ENCODE data around the gene PCDHGC5. TPM values are rescaled to one million over a fixed set of nuclear protein-coding genes. Genes with fewer than 3 reads are reported as not detected.

The PCDHGC5 gene
- total RNA-seq, 3 donors from 2014 or later (not counting 1 experiment from before 2014, with no cell fraction given), result 0.31 to 0.97 (median 0.50) TPM

- no peak for ATAC-seq
Observed at GRCh38 chr5:141503681-141504080, 14.8 kb downstream of the PCDHGC5 start.

GRCh38 chr5:141504216-141504615 is 15.3 kb downstream of the PCDHGC5 start:
- Histone ChIP-seq H3K4me3 (ENCODE audit: low read length) (no peak overlapping the region), H3K4me1 (ENCODE audit: control insufficient read depth, insufficient read depth, low read length) (peaks cover 15% of the 10 kb centered on the region), H3K36me3 (ENCODE audit: control insufficient read depth, insufficient read depth, low read length) (no peaks in the 10 kb centered on the region), H3K27me3 (ENCODE audit: control insufficient read depth, insufficient read depth, low read length) (no peaks in the 10 kb centered on the region), H3K9me3 (ENCODE audit: control insufficient read depth, insufficient read depth, low read length) (no peaks in the 10 kb centered on the region), H3K27ac (ENCODE audit: low read length) (no peak overlapping the region)
- H3K36me3 Mint-ChIP-seq, result no peaks in the 10 kb centered on the region
- H3K27me3 Mint-ChIP-seq (ENCODE audit: low read depth in 2 of 2), result no peaks in the 10 kb centered on the region
- no peak overlapping the region for H3K4me3 Mint-ChIP-seq
- H3K27ac Mint-ChIP-seq, result no peak overlapping the region
- DNase-seq, result no peak
- TF ChIP-seq CTCF (IDR thresholded peaks at IDR 0.05), result no peak
- H3K4me1 Mint-ChIP-seq, result no peaks in the 10 kb centered on the region
- 91% methylated on average over 4 of the region's 4 CpGs for WGBS (ENCODE audit: insufficient coverage)
- no peaks in the 10 kb centered on the region for H3K9me3 Mint-ChIP-seq
- no peak for ATAC-seq
- intact Hi-C loops (cut with micrococcal nuclease), result no loop called here

More at GRCh38 chr5:141503681-141504080, 14.8 kb downstream of the PCDHGC5 start:
- Mint-ChIP-seq H3K9me3 (no peaks in the 10 kb centered on the region), H3K27me3 (ENCODE audit: low read depth in 2 of 2) (no peaks in the 10 kb centered on the region), H3K4me3 (no peak overlapping the region), H3K4me1 (no peaks in the 10 kb centered on the region), H3K36me3 (no peaks in the 10 kb centered on the region), H3K27ac (no peak overlapping the region)
- WGBS (ENCODE audit: insufficient coverage), result 82% methylated on average over 2 of the region's 2 CpGs
- H3K36me3 ChIP-seq (ENCODE audit: control insufficient read depth, insufficient read depth, low read length), result no peaks in the 10 kb centered on the region
- H3K9me3 ChIP-seq (ENCODE audit: control insufficient read depth, insufficient read depth, low read length), result no peaks in the 10 kb centered on the region
- peaks cover 10% of the 10 kb centered on the region for H3K4me1 ChIP-seq (ENCODE audit: control insufficient read depth, insufficient read depth, low read length)
- H3K4me3 ChIP-seq (ENCODE audit: low read length), result no peak overlapping the region
- no peak for DNase-seq
- intact Hi-C loops (cut with micrococcal nuclease), result no loop called here
- no peaks in the 10 kb centered on the region for H3K27me3 ChIP-seq (ENCODE audit: control insufficient read depth, insufficient read depth, low read length)
- no peak overlapping the region for H3K27ac ChIP-seq (ENCODE audit: low read length)
- no peak for TF ChIP-seq CTCF (IDR thresholded peaks at IDR 0.05)

GRCh38 chr5:141506381-141507155 is 17.7 kb downstream of the PCDHGC5 start:
- 94% methylated on average over 8 of the region's 8 CpGs for WGBS (ENCODE audit: insufficient coverage)
- Histone ChIP-seq H3K27ac (ENCODE audit: low read length) (no peak overlapping the region), H3K9me3 (ENCODE audit: control insufficient read depth, insufficient read depth, low read length) (no peaks in the 10 kb centered on the region), H3K36me3 (ENCODE audit: control insufficient read depth, insufficient read depth, low read length) (no peaks in the 10 kb centered on the region), H3K27me3 (ENCODE audit: control insufficient read depth, insufficient read depth, low read length) (no peaks in the 10 kb centered on the region), H3K4me3 (ENCODE audit: low read length) (no peak overlapping the region), H3K4me1 (ENCODE audit: control insufficient read depth, insufficient read depth, low read length) (peaks cover 18% of the 10 kb centered on the region)
- Mint-ChIP-seq H3K4me1 (peaks cover 5 to 6% of the 10 kb centered on the region in 2 donors), H3K27ac (no peak overlapping the region), H3K36me3 (no peaks in the 10 kb centered on the region), H3K4me3 (no peak overlapping the region), H3K9me3 (no peaks in the 10 kb centered on the region), H3K27me3 (ENCODE audit: low read depth in 2 of 2) (no peaks in the 10 kb centered on the region)
- no peak for ATAC-seq
- no peak for DNase-seq
- intact Hi-C loops (cut with micrococcal nuclease), result no loop called here
- TF ChIP-seq CTCF (IDR thresholded peaks at IDR 0.05), result no peak

All from natural killer cell (primary cell).